Endothelial cell of umbilical vein (primary cell): ENCODE data around the gene HTRA3.

ENCODE experiments used
- CTCF ChIP-seq, 2 donors: IDR thresholded peaks; 1 replicate in 1 of 2; 2 replicates in 1 of 2; pipeline ENCODE4 v1.5.1; 2011; ENCODE audit warnings: low read length in 2 of 2, mild to moderate bottlenecking in 2 of 2, moderate library complexity in 2 of 2, control low read depth in 1 of 2, inconsistent platforms in 1 of 2, low read depth in 1 of 2; ENCODE audit not compliant: insufficient read depth in 1 of 2; ENCODE audit errors: extremely low read depth in 1 of 2
- JUN ChIP-seq: IDR thresholded peaks from 2 replicates; pipeline ENCODE4 v1.6.1; 2011; ENCODE audit warnings: borderline replicate concordance, low read depth; ENCODE audit not compliant: insufficient read length, insufficient read depth
- POLR2A ChIP-seq: IDR thresholded peaks from 2 replicates; pipeline ENCODE4 v1.6.1; 2012; ENCODE audit warnings: low read depth, mild to moderate bottlenecking, control low read depth, low read length

- TF ChIP-seq CTCF (IDR thresholded peaks at IDR 0.05; ENCODE audit: extremely low read depth in 1 of 2, insufficient read depth in 1 of 2, low read depth in 1 of 2, low read length in 2 of 2) = no peak
- no peak for TF ChIP-seq POLR2A
- no peak for TF ChIP-seq JUN
These were observed 41.7 kb upstream of the HTRA3 start for GRCh38 chr4:8227771-8228318.
